Fibroblast of lung (primary cell): Measurements from ENCODE around the gene TFDP2. TPM values are rescaled to one million over a fixed set of nuclear protein-coding genes. Genes with fewer than 3 reads are reported as not detected.

Experiments
- DNase-seq, 2 donors: peaks; one replicate each; pipeline versions ENCODE4 v3.0.0 to v3.0.0-alpha.2; 2010; ENCODE audit warnings: low read depth in 2 of 2
- H2AFZ ChIP-seq: 2 replicates; pipeline ENCODE4 v1.5.1; 2012; ENCODE audit warnings: low read length, control low read depth, inconsistent platforms
- H3K27ac ChIP-seq: 2 replicates; pipeline ENCODE4 v1.5.1; 2011; ENCODE audit warnings: low read length, control low read depth; ENCODE audit not compliant: insufficient read depth
- H3K27me3 ChIP-seq: 2 replicates; pipeline ENCODE4 v1.5.1; 2011; ENCODE audit warnings: mild to moderate bottlenecking, low read length; ENCODE audit not compliant: control insufficient read depth, insufficient read depth
- H3K36me3 ChIP-seq: 2 replicates; pipeline ENCODE4 v1.5.1; 2011; ENCODE audit warnings: low read length; ENCODE audit not compliant: control insufficient read depth, insufficient read depth
- H3K4me1 ChIP-seq: 2 replicates; pipeline ENCODE4 v1.5.1; 2011; ENCODE audit warnings: low read length; ENCODE audit not compliant: control insufficient read depth, insufficient read depth; ENCODE audit errors: extremely low read depth
- H3K4me2 ChIP-seq: 2 replicates; pipeline ENCODE4 v1.5.1; 2011; ENCODE audit warnings: low read length, control low read depth; ENCODE audit not compliant: insufficient read depth; ENCODE audit errors: extremely low read depth
- H3K4me3 ChIP-seq, 4 experiments: fragments of 200-600 bp in 1 of 4; sonication (generic) in 1 of 4; replicated peaks in 1 of 4; 2 replicates each; pipeline ENCODE4 v1.5.1; 2011 to 2016; ENCODE audit warnings: low read length in 4 of 4, low read depth in 3 of 4, mild to moderate bottlenecking in 3 of 4, control low read depth in 2 of 4, inconsistent platforms in 1 of 4, mixed read lengths in 1 of 4; ENCODE audit not compliant: insufficient read depth in 1 of 4; ENCODE audit errors: control extremely low read depth in 1 of 4
- H3K79me2 ChIP-seq: 2 replicates; pipeline ENCODE4 v1.5.1; 2012; ENCODE audit warnings: mild to moderate bottlenecking, low read length, inconsistent platforms; ENCODE audit not compliant: control insufficient read depth, insufficient read depth
- H3K9ac ChIP-seq: 2 replicates; pipeline ENCODE4 v1.5.1; 2011; ENCODE audit warnings: mild to moderate bottlenecking, low read length, control low read depth; ENCODE audit not compliant: insufficient read depth
- H3K9me3 ChIP-seq: 2 replicates; pipeline ENCODE4 v1.5.1; 2012; ENCODE audit warnings: low read depth, low read length; ENCODE audit not compliant: control insufficient read depth, insufficient read depth
- H4K20me1 ChIP-seq: 2 replicates; pipeline ENCODE4 v1.5.1; 2011; ENCODE audit warnings: low read length; ENCODE audit not compliant: control insufficient read depth, insufficient read depth; ENCODE audit errors: extremely low read depth
- CTCF ChIP-seq, 2 donors: IDR thresholded peaks in 1 of 2; conservative IDR thresholded peaks in 1 of 2; 1 replicate in 1 of 2; 2 replicates in 1 of 2; pipeline ENCODE4 v1.5.1; 2011 to 2012; ENCODE audit warnings: low read length in 2 of 2, control low read depth in 1 of 2, inconsistent platforms in 1 of 2, low read depth in 1 of 2, mild to moderate bottlenecking in 1 of 2
- EZH2 ChIP-seq: IDR thresholded peaks from 2 replicates; pipeline ENCODE4 v1.5.1; 2012; ENCODE audit warnings: low read length, control low read depth, mild to moderate bottlenecking; ENCODE audit errors: missing control alignments
- polyA plus RNA-seq, 2 donors: library from polyadenylated mRNA; depleted of rRNA in 1 of 2; stranded (reverse) in 1 of 2; unstranded in 1 of 2; fragments of >200 nt; gene quantifications; 2 replicates each; pipeline ENCODE4 v1.2.1, GENCODE V29; 2011 to 2012; ENCODE audit warnings: missing spikeins in 1 of 2
- total RNA-seq: library from RNA; depleted of rRNA; stranded (reverse); fragments of >200 nt; gene quantifications from 2 replicates; pipeline ENCODE4 v1.2.1, GENCODE V29; 2014

Gene TFDP2
- total and polyA plus RNA-seq, 2 donors (not counting 1 experiment from before 2014, with no cell fraction given), result 25.1 to 83.7 TPM

GRCh38 chr3:142053835-142054234 lies 95.5 kb downstream of the TFDP2 start:
- no peak overlapping the region for H3K4me2 ChIP-seq
- TF ChIP-seq EZH2, result no peak
- no peak for TF ChIP-seq CTCF (conservative IDR thresholded peaks at IDR 0.05 in 1 of 2, IDR thresholded peaks at IDR 0.05 in 1 of 2; ENCODE audit: low read depth in 1 of 2, low read length in 2 of 2)
- no peak overlapping the region for H3K4me3 ChIP-seq
- H3K27ac ChIP-seq, result no peak overlapping the region
- no peak overlapping the region for H2AFZ ChIP-seq
- no peaks in the 10 kb centered on the region for H3K4me1 ChIP-seq
- H3K9me3 ChIP-seq, result no peaks in the 10 kb centered on the region
- H4K20me1 ChIP-seq, result no peaks in the 10 kb centered on the region
- DNase-seq, result no peak
- H3K9ac ChIP-seq, result no peak overlapping the region
- no peaks in the 10 kb centered on the region for H3K79me2 ChIP-seq
- no peaks in the 10 kb centered on the region for H3K27me3 ChIP-seq
- H3K36me3 ChIP-seq, result no peaks in the 10 kb centered on the region

DNA sequence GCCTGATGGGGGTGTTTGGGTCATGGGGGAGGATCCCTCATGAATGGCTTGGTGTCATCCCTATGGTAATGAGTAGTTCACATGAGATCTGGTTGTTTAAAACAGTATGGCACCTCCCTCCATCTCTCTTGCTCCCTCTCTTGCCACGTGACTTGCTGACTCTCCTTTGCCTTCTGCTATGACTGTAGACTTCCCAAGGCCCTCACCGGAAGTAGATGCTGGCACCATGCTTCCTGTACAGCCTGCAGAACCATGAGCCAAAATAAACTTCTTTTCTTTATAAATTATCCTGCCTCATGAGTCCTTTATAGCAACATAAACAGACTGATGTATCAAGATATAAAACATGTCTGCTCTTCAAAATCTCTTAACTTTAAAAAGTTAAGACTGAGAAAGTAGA lies 96.1 kb downstream of the TFDP2 start:
- peak in 1 of 2 donors; percentile 1 for DNase-seq
- Histone ChIP-seq H3K9ac (no peak overlapping the region), H3K4me2 (no peak overlapping the region), H3K36me3 (no peaks in the 10 kb centered on the region), H3K4me3 (no peak overlapping the region), H2AFZ (no peak overlapping the region), H3K27ac (no peak overlapping the region), H3K79me2 (no peaks in the 10 kb centered on the region), H3K9me3 (no peaks in the 10 kb centered on the region), H3K27me3 (no peaks in the 10 kb centered on the region), H3K4me1 (no peaks in the 10 kb centered on the region), H4K20me1 (no peaks in the 10 kb centered on the region)
- TF ChIP-seq EZH2, result no peak
- no peak for TF ChIP-seq CTCF (conservative IDR thresholded peaks at IDR 0.05 in 1 of 2, IDR thresholded peaks at IDR 0.05 in 1 of 2; ENCODE audit: low read depth in 1 of 2, low read length in 2 of 2)

DNA sequence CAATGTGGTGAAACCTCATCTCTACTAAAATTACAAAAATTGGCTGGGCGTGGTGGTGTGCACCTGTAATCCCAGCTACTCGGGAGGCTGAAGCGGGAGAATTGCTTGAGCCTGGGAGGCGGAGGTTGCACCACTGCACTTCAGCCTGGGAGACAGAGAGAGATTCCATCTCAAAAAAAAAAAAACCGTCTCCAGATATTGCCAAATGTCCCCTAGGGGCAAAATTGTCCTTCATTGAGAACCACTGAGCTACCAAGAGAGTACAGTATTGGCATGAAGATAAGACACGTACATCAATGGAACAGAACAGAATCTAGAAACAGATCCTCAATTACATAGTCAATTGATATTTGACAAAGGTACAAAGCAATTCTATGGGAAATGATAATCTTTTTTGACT lies 98.0 kb downstream of the TFDP2 start:
- Histone ChIP-seq H3K4me1 (no peaks in the 10 kb centered on the region), H2AFZ (no peak overlapping the region), H3K27ac (no peak overlapping the region), H3K4me3 (no peak overlapping the region), H4K20me1 (no peaks in the 10 kb centered on the region), H3K9ac (no peak overlapping the region), H3K4me2 (no peak overlapping the region), H3K27me3 (no peaks in the 10 kb centered on the region), H3K79me2 (no peaks in the 10 kb centered on the region), H3K9me3 (no peaks in the 10 kb centered on the region), H3K36me3 (no peaks in the 10 kb centered on the region)
- TF ChIP-seq CTCF (conservative IDR thresholded peaks at IDR 0.05 in 1 of 2, IDR thresholded peaks at IDR 0.05 in 1 of 2; ENCODE audit: low read depth in 1 of 2, low read length in 2 of 2) (no peak), EZH2 (no peak)
- no peak for DNase-seq
